ENCODE measurements around the gene ANKRD66.
"Not testable (repeated sequence)": the region's sequence is repeated elsewhere in the genome, so short reads cannot be mapped to it uniquely, and the experiment has no call there.

Gene ANKRD66

GRCh38 chr6:46751658-46752057 lies 4.9 kb downstream of the ANKRD66 start:
- in situ Hi-C loops (cut with HindIII; ENCODE audit: low sequenced_read_pairs): no loop called here

GRCh38 chr6:46755865-46756264 lies 9.1 kb downstream of the ANKRD66 start:
- in situ Hi-C loops (cut with HindIII; ENCODE audit: low sequenced_read_pairs): no loop called here

- in situ Hi-C loops (cut with HindIII; ENCODE audit: low sequenced_read_pairs): no loop called here
Observed at GRCh38 chr6:46756469-46757213, 9.9 kb downstream of the ANKRD66 start.

- in situ Hi-C loops (cut with HindIII; ENCODE audit: low sequenced_read_pairs): no loop called here
Observed at GRCh38 chr6:46757214-46757596, 10.5 kb downstream of the ANKRD66 start.

GRCh38 chr6:46758960-46759753 lies 12.4 kb downstream of the ANKRD66 start:
- in situ Hi-C loops (cut with HindIII; ENCODE audit: low sequenced_read_pairs): no loop called here

- in situ Hi-C loops (cut with HindIII; ENCODE audit: low sequenced_read_pairs): no loop called here
Observed at GRCh38 chr6:46760925-46761324, 14.2 kb downstream of the ANKRD66 start.

GRCh38 chr6:46763466-46763865 lies 16.7 kb downstream of the ANKRD66 start:
- in situ Hi-C loops (cut with HindIII; ENCODE audit: low sequenced_read_pairs): no loop called here

GRCh38 chr6:46764280-46764679 lies 17.5 kb downstream of the ANKRD66 start:
- in situ Hi-C loops (cut with HindIII; ENCODE audit: low sequenced_read_pairs): not testable (repeated sequence)

GRCh38 chr6:46764961-46765360 lies 18.2 kb downstream of the ANKRD66 start:
- in situ Hi-C loops (cut with HindIII; ENCODE audit: low sequenced_read_pairs): no loop called here

- in situ Hi-C loops (cut with HindIII; ENCODE audit: low sequenced_read_pairs): no loop called here
Observed at GRCh38 chr6:46772016-46772415, 25.3 kb downstream of the ANKRD66 start.

GRCh38 chr6:46772762-46773161 lies 26.0 kb downstream of the ANKRD66 start:
- in situ Hi-C loops (cut with HindIII; ENCODE audit: low sequenced_read_pairs): no loop called here

GRCh38 chr6:46773201-46773855 lies 26.6 kb downstream of the ANKRD66 start:
- in situ Hi-C loops (cut with HindIII; ENCODE audit: low sequenced_read_pairs): no loop called here

GRCh38 chr6:46774736-46775135 lies 28.0 kb downstream of the ANKRD66 start:
- in situ Hi-C loops (cut with HindIII; ENCODE audit: low sequenced_read_pairs): not testable (repeated sequence)

GRCh38 chr6:46776070-46776712 lies 29.5 kb downstream of the ANKRD66 start:
- in situ Hi-C loops (cut with HindIII; ENCODE audit: low sequenced_read_pairs): no loop called here

GRCh38 chr6:46777476-46778346 lies 31.0 kb downstream of the ANKRD66 start:
- in situ Hi-C loops (cut with HindIII; ENCODE audit: low sequenced_read_pairs): no loop called here

- in situ Hi-C loops (cut with HindIII; ENCODE audit: low sequenced_read_pairs): no loop called here
Observed at GRCh38 chr6:46781478-46782378, 35.0 kb downstream of the ANKRD66 start.

GRCh38 chr6:46784535-46784934 lies 37.8 kb downstream of the ANKRD66 start:
- in situ Hi-C loops (cut with HindIII; ENCODE audit: low sequenced_read_pairs): no loop called here

GRCh38 chr6:46787871-46788540 lies 41.3 kb downstream of the ANKRD66 start:
- in situ Hi-C loops (cut with HindIII; ENCODE audit: low sequenced_read_pairs): loop anchor here (5.0 kb wide), 1 partner anchor 34 kb away; no protein-coding TSS in a partner anchor

GRCh38 chr6:46788791-46789190 lies 42.1 kb downstream of the ANKRD66 start:
- in situ Hi-C loops (cut with HindIII; ENCODE audit: low sequenced_read_pairs): loop anchor here (5.0 kb wide), 1 partner anchor 34 kb away; no protein-coding TSS in a partner anchor

All from endothelial cell of hepatic sinusoid (primary cell).